Measurements from ENCODE around the gene BCL11A.

DNA sequence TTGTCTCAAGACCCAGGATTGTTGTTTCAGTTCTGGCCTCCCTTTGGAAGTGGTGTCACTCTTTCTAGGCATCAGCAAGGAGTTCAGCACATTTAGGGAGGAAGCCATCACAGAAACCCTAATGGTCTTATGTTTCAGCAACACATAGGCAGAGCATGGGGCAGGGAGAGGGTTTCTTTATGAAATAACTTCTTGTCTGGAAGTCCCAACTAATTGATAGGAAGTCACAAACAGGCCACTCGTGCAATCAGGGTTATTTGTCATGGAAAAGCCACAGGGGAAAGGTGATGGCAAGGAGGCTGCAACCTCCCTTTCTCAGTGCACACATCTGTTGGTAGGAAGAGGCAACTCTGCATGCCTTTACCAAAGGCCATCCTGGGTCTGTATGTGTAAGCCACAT, 103.0 kb downstream of the BCL11A start:
- TF ChIP-seq, protein P1, sequence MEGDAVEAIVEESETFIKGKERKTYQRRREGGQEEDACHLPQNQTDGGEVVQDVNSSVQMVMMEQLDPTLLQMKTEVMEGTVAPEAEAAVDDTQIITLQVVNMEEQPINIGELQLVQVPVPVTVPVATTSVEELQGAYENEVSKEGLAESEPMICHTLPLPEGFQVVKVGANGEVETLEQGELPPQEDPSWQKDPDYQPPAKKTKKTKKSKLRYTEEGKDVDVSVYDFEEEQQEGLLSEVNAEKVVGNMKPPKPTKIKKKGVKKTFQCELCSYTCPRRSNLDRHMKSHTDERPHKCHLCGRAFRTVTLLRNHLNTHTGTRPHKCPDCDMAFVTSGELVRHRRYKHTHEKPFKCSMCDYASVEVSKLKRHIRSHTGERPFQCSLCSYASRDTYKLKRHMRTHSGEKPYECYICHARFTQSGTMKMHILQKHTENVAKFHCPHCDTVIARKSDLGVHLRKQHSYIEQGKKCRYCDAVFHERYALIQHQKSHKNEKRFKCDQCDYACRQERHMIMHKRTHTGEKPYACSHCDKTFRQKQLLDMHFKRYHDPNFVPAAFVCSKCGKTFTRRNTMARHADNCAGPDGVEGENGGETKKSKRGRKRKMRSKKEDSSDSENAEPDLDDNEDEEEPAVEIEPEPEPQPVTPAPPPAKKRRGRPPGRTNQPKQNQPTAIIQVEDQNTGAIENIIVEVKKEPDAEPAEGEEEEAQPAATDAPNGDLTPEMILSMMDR (IDR thresholded peaks at IDR 0.05; ENCODE audit: insufficient read depth, low read depth, low read length) = no peak
- no peak for TF ChIP-seq EZH2 (IDR thresholded peaks at IDR 0.05; ENCODE audit: insufficient read depth, low read length)
